Mesenteric fat pad (tissue), 1 donor: Measurements from ENCODE around the gene EXTL1. TPM values are rescaled to one million over a fixed set of nuclear protein-coding genes. Genes with fewer than 3 reads are reported as not detected.

ENCODE experiments used
- DNase-seq: peaks from one replicate; pipeline ENCODE4 v3.0.0-alpha.2; 2020; ENCODE audit warnings: low spot score
- total RNA-seq: library from RNA; stranded (reverse); fragmentation: NEBNext Ultra II Directional; extraction: Animal tissue kit (Norgen Biotek cat#: 25700); gene quantifications from one replicate; pipeline ENCODE4 v1.2.1, GENCODE V29; 2021
- donor health status: DM: yes; HTN: yes; CAD: no.

EXTL1 gene
- total RNA-seq, 1 donor from 2014 or later: not detected

DNA sequence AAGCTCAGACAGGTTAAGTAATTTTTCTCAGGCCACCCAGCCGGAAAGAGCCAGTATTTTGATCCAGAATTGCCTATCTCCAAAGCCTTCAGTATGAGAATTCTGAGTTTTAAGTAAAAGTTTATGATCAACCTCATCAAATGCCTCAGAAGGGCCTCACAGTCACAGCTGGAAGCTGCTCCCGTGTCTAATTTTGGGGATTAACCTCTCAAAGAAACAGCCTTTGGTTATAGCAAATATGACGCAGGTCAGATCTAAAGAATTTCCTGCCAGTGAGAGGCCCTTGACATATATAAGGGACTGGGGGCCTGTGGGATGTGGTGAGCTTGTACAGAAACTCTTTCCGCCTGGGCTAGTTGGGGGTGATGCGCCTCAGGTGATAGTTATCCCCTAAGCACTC lies 2.3 kb downstream of the EXTL1 start:
- DNase-seq: no peak

GRCh38 chr1:26025060-26025459 lies 3.5 kb downstream of the EXTL1 start:
- no peak for DNase-seq

DNA sequence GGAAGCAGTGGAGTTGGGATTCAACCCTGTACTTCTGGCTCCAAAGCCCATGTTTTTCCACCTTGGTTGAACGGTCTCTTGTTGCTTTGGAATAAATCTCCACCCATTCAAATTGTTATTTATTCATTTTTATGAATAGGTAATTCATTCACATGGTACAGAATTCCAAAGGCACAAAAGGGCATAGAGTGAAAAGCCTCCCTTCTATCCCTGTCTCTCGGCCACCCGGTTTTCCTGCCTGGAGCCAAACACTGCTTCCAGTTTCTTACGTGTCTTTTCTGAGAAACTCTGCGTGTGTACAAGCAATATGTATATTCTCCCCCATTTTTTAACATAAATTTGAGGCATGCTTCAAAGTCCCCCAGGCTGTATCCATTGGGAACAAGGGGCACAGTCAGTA lies 3.9 kb downstream of the EXTL1 start:
- DNase-seq: no peak

DNA sequence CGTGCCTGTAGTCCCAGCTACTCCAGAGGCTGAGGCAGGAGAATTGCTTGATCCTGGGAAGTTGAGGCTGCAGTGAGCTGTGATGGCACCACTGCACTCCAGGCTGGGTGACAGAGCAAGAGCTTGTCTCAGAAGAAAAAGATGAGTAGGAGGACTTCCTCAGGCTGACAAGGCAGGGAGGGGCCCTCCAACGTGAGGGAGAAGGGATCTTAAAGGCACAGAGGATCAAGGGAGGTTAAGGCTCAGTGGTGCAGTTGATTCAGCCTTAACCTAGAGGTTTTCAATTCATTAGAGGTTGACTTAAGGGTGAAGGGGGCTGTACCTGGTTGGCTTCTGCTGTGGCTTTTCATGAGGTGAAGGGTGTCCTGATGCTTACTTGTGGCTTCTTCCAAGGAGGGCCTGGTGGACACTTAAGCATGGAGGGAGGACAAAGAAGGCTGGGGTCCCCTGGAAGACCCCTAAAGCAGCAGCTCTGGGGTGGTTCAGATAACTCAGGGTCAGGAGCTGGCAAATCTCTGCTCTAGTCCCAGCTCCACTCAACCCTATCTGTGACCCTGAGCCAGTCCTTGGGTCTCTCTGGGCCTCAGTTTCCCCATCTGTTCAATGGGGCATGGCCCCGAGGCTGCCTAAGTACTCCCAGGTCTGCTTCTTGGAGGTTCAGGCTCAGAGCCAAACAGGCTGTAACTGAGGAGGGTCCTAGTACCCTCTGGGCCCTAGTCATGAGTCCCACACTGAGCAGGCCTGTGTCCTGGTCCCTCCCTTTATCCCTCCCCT lies 6.3 kb downstream of the EXTL1 start:
- no peak for DNase-seq

- no peak for DNase-seq
Measured at GRCh38 chr1:26028490-26028980, 7.0 kb downstream of the EXTL1 start.

DNA sequence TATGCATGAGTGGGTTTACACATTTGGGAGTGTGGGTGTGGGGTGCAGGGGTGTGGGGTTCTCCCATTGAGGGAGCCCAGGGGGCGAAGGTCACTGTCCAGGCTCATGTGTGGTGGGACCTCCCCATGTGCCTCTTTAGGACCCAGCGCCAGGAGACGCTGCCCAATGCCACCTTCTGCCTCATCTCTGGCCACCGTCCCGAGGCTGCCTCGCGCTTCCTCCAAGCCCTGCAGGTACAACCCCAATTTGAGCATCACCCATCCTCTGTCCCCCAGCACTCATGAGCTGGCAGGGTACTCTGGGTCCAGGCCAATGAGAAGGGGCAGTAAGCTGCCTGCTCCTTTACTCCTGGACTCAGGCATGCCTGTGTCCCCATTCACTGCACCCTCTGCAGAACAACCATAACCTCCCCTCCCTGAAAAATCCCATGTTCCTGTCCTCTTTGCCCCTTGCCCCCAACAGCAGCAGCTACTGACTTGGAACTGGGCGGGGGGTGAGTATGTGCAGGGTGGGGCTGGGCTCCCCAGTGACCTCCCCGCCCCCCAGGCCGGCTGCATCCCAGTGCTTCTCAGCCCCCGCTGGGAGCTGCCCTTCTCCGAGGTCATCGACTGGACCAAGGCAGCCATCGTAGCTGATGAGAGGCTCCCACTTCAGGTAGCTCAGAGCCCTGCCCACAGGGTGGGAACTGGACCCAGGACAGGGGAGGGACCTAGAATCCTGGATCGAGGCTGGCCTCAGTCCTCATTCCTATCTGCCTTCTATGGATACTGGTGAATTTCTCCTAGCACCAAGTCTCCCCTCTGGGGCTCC lies 7.7 kb downstream of the EXTL1 start:
- no peak for DNase-seq

- no peak for DNase-seq
Measured at GRCh38 chr1:26029864-26030481, 8.4 kb downstream of the EXTL1 start.

GRCh38 chr1:26031196-26031595 lies 9.6 kb downstream of the EXTL1 start:
- DNase-seq: no peak

DNA sequence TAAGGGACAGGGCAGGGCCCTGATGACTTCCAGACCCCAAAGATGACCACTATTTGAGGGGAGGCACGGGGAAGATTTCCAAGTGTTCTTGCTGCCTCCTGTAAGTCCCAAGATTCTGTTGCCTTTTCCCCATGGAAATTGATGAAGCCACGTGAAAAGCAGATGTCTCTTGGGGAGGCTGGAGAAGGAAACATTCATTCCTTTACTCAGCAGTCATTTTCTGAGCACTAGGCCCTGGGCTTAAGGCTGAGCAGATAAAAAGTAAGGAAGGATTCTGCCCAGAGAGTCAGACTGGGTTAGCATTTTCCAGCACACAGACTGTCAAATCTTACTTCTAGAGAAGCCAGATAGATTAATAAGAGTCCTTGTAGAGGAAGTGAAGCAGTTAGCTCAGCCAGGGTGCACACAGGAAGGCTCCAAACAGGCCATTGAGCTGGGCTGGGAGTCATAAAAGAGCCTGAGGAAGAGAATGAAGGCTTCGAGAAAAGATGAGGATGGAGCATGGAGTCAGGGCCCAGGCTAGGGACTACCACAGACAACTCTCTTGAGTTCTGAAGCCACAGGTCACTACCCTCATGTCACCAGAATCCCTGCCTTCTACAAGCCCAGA lies 10.1 kb downstream of the EXTL1 start:
- no peak for DNase-seq

DNA sequence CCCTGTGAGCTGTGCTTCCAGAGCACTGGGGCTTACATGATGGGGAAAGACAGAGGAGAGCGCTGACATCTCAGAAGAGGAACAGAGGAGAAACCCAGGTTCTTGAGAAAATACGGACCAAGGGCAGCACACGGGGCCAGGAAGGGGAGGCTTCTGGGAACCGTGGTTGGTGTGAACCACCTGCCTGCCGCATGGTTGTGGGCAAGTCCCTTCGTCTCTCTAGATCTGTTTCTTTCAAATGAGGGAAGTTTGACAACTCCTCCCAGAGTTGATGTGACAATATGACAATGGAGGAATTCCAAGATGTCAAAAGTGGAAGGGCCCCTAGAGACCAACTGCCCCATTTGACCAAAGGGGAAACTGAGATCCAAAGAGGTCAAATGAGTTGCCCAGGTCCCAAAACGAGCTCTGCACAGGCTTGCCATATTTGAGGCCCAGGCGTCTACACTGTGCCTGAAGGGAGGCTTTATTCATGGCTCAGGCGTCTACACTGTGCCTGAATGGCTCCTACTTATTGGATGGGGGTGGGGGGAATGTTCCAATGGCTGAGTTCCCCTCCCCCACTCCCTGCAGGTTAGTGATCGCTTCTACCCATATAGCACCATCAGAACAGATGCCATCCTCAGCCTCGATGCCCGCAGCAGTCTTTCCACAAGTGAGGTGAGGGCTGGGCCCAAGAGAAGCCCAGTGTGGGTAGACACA lies 11.2 kb downstream of the EXTL1 start:
- no peak for DNase-seq

DNA sequence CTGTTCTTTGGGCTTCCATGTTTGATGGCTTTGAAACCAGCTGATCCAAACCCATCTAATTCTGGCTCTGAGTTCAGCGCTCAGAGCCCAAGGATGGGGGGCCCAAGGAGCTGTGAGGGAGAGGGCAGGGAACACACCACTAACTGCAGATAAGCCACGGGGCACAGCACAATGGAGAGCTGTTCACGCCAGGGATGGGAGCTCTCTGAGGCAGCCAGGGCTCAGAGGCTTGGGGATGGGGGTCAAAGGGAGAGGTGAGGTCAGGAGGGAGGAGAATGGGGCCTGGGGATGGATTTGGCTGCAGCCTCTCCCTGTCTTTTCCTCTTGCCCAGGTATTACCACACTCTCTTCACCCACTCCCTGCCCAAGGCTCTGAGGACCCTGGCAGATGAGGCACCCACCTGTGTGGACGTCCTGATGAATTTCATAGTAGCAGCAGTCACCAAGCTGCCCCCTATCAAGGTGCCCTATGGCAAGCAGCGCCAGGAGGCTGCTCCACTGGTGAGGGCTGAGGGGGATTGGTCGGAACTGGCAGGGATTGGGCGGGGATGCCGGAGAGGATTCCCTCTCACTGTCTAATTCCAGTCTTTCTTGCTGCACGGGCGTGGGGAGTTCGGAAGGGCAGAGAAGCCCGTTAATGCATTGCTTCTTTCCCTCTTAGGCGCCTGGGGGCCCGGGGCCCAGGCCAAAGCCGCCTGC lies 13.1 kb downstream of the EXTL1 start:
- DNase-seq: no peak

DNA sequence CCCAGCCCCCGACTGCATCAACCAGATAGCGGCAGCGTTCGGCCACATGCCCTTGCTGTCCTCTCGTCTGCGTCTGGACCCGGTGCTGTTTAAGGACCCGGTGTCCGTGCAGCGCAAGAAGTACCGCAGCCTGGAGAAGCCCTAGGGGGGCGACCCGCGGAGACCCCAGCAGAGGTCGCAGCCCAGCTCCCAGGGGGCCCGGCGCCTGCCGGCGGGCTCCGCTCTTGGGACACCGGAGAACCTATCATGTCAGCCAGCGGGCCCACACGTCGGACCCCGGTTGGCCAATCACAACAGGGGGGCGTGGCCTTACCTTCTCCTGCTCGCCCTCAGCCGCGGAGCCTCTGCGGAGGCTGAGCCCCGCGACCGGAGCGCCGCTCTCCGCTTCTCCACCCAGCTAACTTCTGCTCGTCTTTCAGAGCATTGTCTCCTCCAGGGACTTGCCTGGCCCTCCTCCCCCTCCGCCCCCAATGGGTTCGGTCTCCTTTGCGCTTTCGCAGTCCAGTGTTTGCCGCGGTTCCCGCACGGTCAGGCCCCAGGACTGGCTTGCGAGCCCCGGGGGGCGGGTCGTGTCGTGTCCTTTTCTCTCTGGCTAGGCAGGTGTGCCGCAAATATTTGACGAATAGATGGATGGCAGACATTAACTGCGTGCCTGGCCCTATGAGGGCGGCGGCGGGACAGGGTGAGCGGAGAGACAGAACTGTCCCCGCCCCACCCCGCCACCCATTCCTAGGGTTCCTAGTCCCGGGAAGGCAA lies 13.8 kb downstream of the EXTL1 start:
- peak; percentile 94 for DNase-seq

DNA sequence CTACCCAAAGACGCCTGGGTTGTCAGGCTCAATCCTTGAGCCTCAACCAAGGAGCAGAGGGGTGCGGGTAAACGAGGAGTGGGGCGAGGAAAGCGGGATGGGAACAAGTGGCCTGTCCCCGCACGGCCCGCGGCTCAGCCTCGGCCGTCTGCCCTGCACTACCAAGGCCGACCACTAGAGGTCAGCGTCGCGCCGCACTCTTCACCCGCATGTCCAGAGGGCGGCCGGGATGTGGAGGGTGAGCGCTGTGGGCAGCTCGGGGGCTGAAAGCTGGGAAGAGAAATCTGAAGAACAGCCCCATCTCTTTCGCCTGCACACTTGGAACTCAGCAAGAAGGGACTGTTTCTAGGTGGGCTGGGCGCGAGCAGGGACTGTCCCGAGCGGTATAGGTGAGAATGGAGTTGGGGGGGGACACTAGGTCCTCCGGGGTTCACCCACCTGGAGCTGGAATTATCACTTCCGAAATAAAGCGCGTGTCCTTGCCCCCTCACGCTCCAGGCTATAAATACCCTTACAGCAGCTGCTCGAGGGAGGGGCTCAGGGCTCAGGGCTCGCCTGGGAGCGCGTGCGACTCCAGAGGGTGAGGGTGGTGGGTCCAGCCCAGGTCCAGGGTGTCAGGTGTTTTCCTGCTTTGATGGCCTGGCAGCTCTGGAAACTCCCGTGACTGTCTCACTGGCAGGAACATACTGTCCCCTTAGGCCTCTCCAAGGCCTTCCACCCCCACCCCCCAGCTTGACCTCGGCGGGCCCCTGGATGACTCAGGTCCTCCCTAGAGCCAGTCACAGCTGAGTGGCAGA lies 14.6 kb downstream of the EXTL1 start:
- DNase-seq: peak; percentile 94

GRCh38 chr1:26036756-26037281 lies 15.2 kb downstream of the EXTL1 start:
- no peak for DNase-seq

- DNase-seq: no peak
Measured at GRCh38 chr1:26037904-26038303, 16.3 kb downstream of the EXTL1 start.

DNA sequence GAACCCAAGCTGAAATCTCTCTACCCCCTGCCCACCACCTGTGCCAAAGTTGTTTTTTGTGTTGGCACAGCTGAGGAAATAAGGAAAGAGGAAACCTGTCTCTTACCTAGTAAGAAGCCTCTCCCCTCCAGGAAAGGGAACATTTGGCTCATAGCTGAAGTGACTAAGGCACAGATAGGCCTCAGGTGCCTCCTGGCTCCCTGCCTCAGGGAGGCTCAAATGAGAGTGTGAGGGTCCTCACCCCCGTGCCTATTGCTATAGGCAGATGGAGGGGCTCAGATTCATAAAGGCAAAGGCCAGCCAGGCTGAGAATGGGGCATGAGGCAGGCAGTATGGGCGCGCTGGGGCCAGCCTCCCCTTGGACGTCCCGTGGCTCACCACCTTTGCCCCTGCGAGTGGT lies 16.9 kb downstream of the EXTL1 start:
- no peak for DNase-seq

DNA sequence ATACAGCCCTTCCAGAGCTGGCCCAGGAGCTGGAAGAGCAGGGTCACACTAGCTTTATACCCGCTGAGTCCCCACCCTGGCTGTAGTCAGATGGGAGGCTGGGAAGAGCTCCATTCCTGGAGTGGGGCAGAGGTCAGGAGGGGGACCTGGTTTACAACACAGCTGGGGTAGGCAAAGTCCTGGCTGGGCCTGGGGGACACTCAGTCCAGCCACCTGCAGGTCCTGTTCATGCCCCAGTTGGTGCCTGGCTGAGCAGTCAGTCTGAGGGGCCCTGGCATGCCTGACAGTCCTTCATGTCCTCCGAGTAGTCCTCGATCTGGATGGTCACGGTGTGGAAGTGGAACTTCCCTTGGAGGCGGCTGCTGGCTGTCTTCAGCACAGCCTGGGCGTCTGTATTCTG lies 17.3 kb downstream of the EXTL1 start:
- DNase-seq: no peak

DNA sequence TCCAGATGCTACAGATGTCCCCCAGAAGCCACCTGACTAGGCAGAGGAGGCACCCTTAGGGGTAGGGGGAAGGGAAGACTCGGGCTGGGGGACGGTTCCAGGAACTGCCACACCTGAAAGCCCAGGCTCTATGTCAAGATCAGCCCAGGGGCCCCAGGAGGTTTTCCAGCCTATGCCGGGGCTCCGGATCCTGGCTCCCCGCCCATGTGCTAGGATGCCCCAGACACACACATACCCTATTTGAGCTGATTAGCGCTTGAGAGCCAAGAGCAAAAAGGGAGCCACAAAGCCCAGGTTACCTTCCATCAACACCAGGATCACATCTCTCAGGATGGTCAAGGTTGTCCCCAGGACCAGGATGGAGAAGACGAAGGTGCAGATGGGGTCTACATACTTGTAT lies 19.8 kb downstream of the EXTL1 start:
- DNase-seq: no peak

GRCh38 chr1:26041978-26042377 lies 20.4 kb downstream of the EXTL1 start:
- DNase-seq: no peak
